ENCODE results near the gene TRIM23.

The TRIM23 gene

GRCh38 chr5:65539827-65540226 lies 84.3 kb downstream of the TRIM23 start:
- H3K27ac Mint-ChIP-seq: no peak overlapping the region
- H3K27me3 Mint-ChIP-seq: no peaks in the 10 kb centered on the region
- peaks cover 10% of the 10 kb centered on the region for H3K36me3 Mint-ChIP-seq
- H3K4me1 Mint-ChIP-seq: no peaks in the 10 kb centered on the region
- H3K4me3 Mint-ChIP-seq: no peak overlapping the region
- no peaks in the 10 kb centered on the region for H3K9me3 Mint-ChIP-seq
